GM23338 (cell line): Measurements from ENCODE around the gene HTT. TPM values are rescaled to one million over a fixed set of nuclear protein-coding genes. Genes with fewer than 3 reads are reported as not detected.

Source experiments
- ATAC-seq: fragments of 200-7000 bp; cut with Tn5 transposase; 3 replicates; pipeline ENCODE4 v1.9.1; 2020
- DNase-seq: peaks from one replicate; pipeline ENCODE4 v3.0.0-alpha.2; 2015; ENCODE audit warnings: low spot score
- H2AFZ ChIP-seq: fragments of 200-600 bp; sonication (generic); 2 replicates; pipeline ENCODE4 v1.8.0; 2016; ENCODE audit warnings: antibody characterized with exemption, mild to moderate bottlenecking, moderate library complexity
- H3F3A ChIP-seq: fragments of 200-600 bp; sonication (generic); replicated peaks from 2 replicates; pipeline ENCODE4 v1.8.0; 2017; ENCODE audit warnings: antibody characterized with exemption, mixed run types, low read depth
- H3K27ac ChIP-seq: fragments of 200-600 bp; sonication (generic); 2 replicates; pipeline ENCODE4 v1.6.1; 2016; ENCODE audit warnings: low read depth
- H3K27me3 ChIP-seq: fragments of 200-600 bp; sonication (generic); 2 replicates; pipeline ENCODE4 v1.8.0; 2016; ENCODE audit warnings: mild to moderate bottlenecking, mixed run types, moderate library complexity; ENCODE audit not compliant: insufficient read depth
- H3K36me3 ChIP-seq: fragments of 200-600 bp; sonication (generic); 2 replicates; pipeline ENCODE4 v1.8.0; 2016; ENCODE audit warnings: mild to moderate bottlenecking; ENCODE audit not compliant: insufficient read depth
- H3K4me1 ChIP-seq: fragments of 200-600 bp; sonication (generic); 2 replicates; pipeline ENCODE4 v1.8.0; 2016; ENCODE audit warnings: mild to moderate bottlenecking, moderate library complexity; ENCODE audit not compliant: insufficient read depth
- H3K4me2 ChIP-seq: fragments of 200-600 bp; sonication (generic); 2 replicates; pipeline ENCODE4 v1.7.1; 2017; ENCODE audit warnings: mixed run types
- H3K4me3 ChIP-seq: fragments of 200-600 bp; sonication (generic); 2 replicates; pipeline ENCODE4 v1.6.1; 2016; ENCODE audit warnings: mixed run types
- H3K79me2 ChIP-seq: fragments of 200-600 bp; sonication (generic); replicated peaks from 2 replicates; pipeline ENCODE4 v1.8.0; 2017; ENCODE audit warnings: mild to moderate bottlenecking; ENCODE audit not compliant: insufficient read depth
- H3K9me2 ChIP-seq: fragments of 200-600 bp; sonication (generic); 2 replicates; pipeline ENCODE4 v1.8.0; 2017; ENCODE audit not compliant: insufficient read depth
- H4K20me1 ChIP-seq: fragments of 200-600 bp; sonication (generic); replicated peaks from 2 replicates; pipeline ENCODE4 v1.8.0; 2017; ENCODE audit warnings: mild to moderate bottlenecking; ENCODE audit not compliant: insufficient read depth
- H3K27ac Mint-ChIP-seq: 2 replicates; pipeline ENCODE4 v1.8.0; 2020; ENCODE audit warnings: inconsistent platforms, mild to moderate bottlenecking, moderate library complexity, mixed read lengths
- H3K27me3 Mint-ChIP-seq: 3 replicates; pipeline ENCODE4 v1.8.0; 2022; ENCODE audit warnings: low read depth, mild to moderate bottlenecking, moderate library complexity, mixed read lengths, inconsistent platforms; ENCODE audit not compliant: insufficient read depth, poor library complexity
- H3K36me3 Mint-ChIP-seq: 3 replicates; pipeline ENCODE4 v1.8.0; 2021; ENCODE audit warnings: low read depth, mild to moderate bottlenecking, inconsistent platforms, moderate library complexity, mixed read lengths
- H3K4me1 Mint-ChIP-seq: 3 replicates; pipeline ENCODE4 v1.8.0; 2020; ENCODE audit warnings: mild to moderate bottlenecking, inconsistent platforms, mixed read lengths
- H3K4me3 Mint-ChIP-seq: 3 replicates; pipeline ENCODE4 v1.8.0; 2021; ENCODE audit warnings: moderate library complexity, mild to moderate bottlenecking, inconsistent platforms, mixed read lengths
- H3K9me3 Mint-ChIP-seq: 3 replicates; pipeline ENCODE4 v1.8.0; 2020; ENCODE audit warnings: moderate library complexity, mild to moderate bottlenecking, inconsistent platforms, mixed read lengths
- CREB1 ChIP-seq: fragments of 250-450 bp; sonication (Bioruptor Pico); IDR thresholded peaks from 2 replicates; pipeline ENCODE4 v1.5.0; 2020; ENCODE audit warnings: low read depth, mild to moderate bottlenecking, moderate library complexity
- CTCF ChIP-seq, 2 experiments: fragments of 200-600 bp in 1 of 2; sonication (generic) in 1 of 2; conservative IDR thresholded peaks; 2 replicates each; pipeline versions ENCODE4 v1.5.1 to v1.6.1; 2016 to 2017; ENCODE audit warnings: antibody characterized with exemption in 2 of 2, low read depth in 2 of 2, mild to moderate bottlenecking in 2 of 2, moderate library complexity in 1 of 2
- ETS1 ChIP-seq: IDR thresholded peaks from 2 replicates; pipeline ENCODE4 v1.6.1; 2016; ENCODE audit warnings: antibody characterized with exemption
- EZH2 ChIP-seq: fragments of 200-600 bp; sonication (generic); IDR thresholded peaks from one replicate; pipeline ENCODE4 v1.8.0; 2017; ENCODE audit warnings: antibody characterized with exemption, mild to moderate bottlenecking, low read depth; ENCODE audit not compliant: unreplicated experiment
- EZH2phosphoT487 ChIP-seq: fragments of 200-600 bp; sonication (generic); IDR thresholded peaks from one replicate; pipeline ENCODE4 v1.8.1; 2018; ENCODE audit warnings: antibody characterized with exemption; ENCODE audit not compliant: unreplicated experiment
- NANOG ChIP-seq: IDR thresholded peaks from 2 replicates; pipeline ENCODE4 v1.6.1; 2016; ENCODE audit warnings: antibody characterized with exemption, borderline replicate concordance
- POLR2AphosphoS5 ChIP-seq: IDR thresholded peaks from 2 replicates; pipeline ENCODE4 v1.6.1; 2016; ENCODE audit warnings: antibody characterized with exemption, low read depth
- ZNF114 ChIP-seq: fragments of 250-450 bp; sonication (Bioruptor Pico); IDR thresholded peaks from 2 replicates; pipeline ENCODE4 v1.5.0; 2020; ENCODE audit warnings: mild to moderate bottlenecking, moderate library complexity
- ZNF462 ChIP-seq: fragments of 250-450 bp; sonication (Bioruptor Pico); IDR thresholded peaks from 2 replicates; pipeline ENCODE4 v1.5.0; 2020; ENCODE audit warnings: mild to moderate bottlenecking, moderate library complexity
- polyA plus RNA-seq: library from polyadenylated mRNA; unstranded; fragments of >200 nt; fragmentation: Nextera tagmentation; extraction: Ambion mirVana; gene quantifications from 2 replicates; pipeline ENCODE4 v1.2.1, GENCODE V29; 2016
- total RNA-seq: library from RNA; depleted of rRNA; stranded (reverse); fragments of >200 nt; shearing (Covaris generic); gene quantifications from 2 replicates; pipeline ENCODE4 v1.2.3, GENCODE V29; 2014

HTT gene
- total and polyA plus RNA-seq, 2 experiments from 2014 or later = 26.6 to 67.7 TPM

- Histone ChIP-seq H4K20me1 (peaks cover 4% of the 10 kb centered on the region; the same call in 1 of the 2 replicates), H3K36me3 (peaks cover 28% of the 10 kb centered on the region; the same call in 1 of the 2 replicates), H3K27ac (no peak overlapping the region), H3K79me2 (no peaks in the 10 kb centered on the region), H3K4me1 (no peaks in the 10 kb centered on the region), H3K27me3 (no peaks in the 10 kb centered on the region), H3K4me3 (no peak overlapping the region), H3K4me2 (no peak overlapping the region), H3K9me2 (no peaks in the 10 kb centered on the region), H2AFZ (no peak overlapping the region), H3F3A (no peaks in the 10 kb centered on the region)
- Mint-ChIP-seq H3K4me3 (no peak overlapping the region), H3K27me3 (no peaks in the 10 kb centered on the region), H3K9me3 (no peaks in the 10 kb centered on the region), H3K36me3 (peaks cover 57% of the 10 kb centered on the region), H3K4me1 (no peaks in the 10 kb centered on the region), H3K27ac (no peak overlapping the region)
- no peak for DNase-seq
- peak; percentile 35 for TF ChIP-seq EZH2phosphoT487
- TF ChIP-seq CREB1 (CRISPR knock-in tag) = no peak
- ATAC-seq = no peak
Measured at GRCh38 chr4:3124070-3124767, 49.7 kb downstream of the HTT start.

- no peak overlapping the region for H3K4me3 ChIP-seq
- no peak overlapping the region for H3K4me2 ChIP-seq
- TF ChIP-seq ETS1 = no peak
- no peak for TF ChIP-seq ZNF114 (CRISPR knock-in tag)
- TF ChIP-seq CTCF (conservative IDR thresholded peaks at IDR 0.05; ENCODE audit: low read depth in 2 of 2) = no peak
- TF ChIP-seq ZNF462 (CRISPR knock-in tag) = no peak
- TF ChIP-seq POLR2AphosphoS5 = no peak
- no peak for TF ChIP-seq EZH2phosphoT487
- no peak for TF ChIP-seq CREB1 (CRISPR knock-in tag)
- no peak for TF ChIP-seq NANOG
- TF ChIP-seq EZH2 = no peak
- Mint-ChIP-seq H3K27ac (no peak overlapping the region), H3K9me3 (no peaks in the 10 kb centered on the region), H3K27me3 (no peaks in the 10 kb centered on the region), H3K36me3 (peaks cover 59% of the 10 kb centered on the region), H3K4me3 (no peak overlapping the region), H3K4me1 (no peaks in the 10 kb centered on the region)
- H3K79me2 ChIP-seq = no peaks in the 10 kb centered on the region
- no peaks in the 10 kb centered on the region for H3K9me2 ChIP-seq
- no peaks in the 10 kb centered on the region for H3K4me1 ChIP-seq
- H2AFZ ChIP-seq = no peak overlapping the region
- H4K20me1 ChIP-seq = 0 out of 2 replicates have a peak, but pooled peaks cover 4% of the 10 kb centered on the region
- H3K27ac ChIP-seq = no peak overlapping the region
- ATAC-seq (no peak), DNase-seq (no peak)
- no peaks in the 10 kb centered on the region for H3F3A ChIP-seq
- H3K36me3 ChIP-seq = peaks cover 26% of the 10 kb centered on the region; the same call in 1 of the 2 replicates
- H3K27me3 ChIP-seq = no peaks in the 10 kb centered on the region
Measured at GRCh38 chr4:3127112-3127511, 52.6 kb downstream of the HTT start.
